NCI-H510A treated with DMSO at 0.1 percent for 48 hours (cell line): ENCODE data around the gene NTN1.

ENCODE experiments used
- DNase-seq: peaks from one replicate; lab custom pipeline; 2025; lab: John Stamatoyannopoulos, UW

NTN1 gene

DNA sequence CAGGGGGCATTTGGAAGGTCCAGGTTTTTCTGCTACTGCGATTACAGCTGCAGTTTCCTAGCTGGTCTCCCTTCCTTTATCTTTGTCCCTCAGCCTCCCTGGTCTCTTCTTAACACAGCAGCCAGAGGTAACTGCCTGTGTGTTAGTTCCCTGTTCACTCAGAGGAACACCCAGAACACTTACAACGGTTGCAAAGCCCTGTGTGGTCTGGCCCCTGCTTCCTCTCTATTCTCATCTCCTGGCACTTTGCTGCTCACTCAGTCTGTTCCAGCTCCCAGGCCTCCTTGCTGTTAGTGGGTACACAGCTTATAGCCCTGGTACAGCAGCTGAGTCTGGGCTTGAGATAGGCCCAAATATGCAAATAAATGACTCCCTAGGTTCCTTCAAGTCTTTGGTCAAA lies 16.4 kb downstream of the NTN1 start:
- no peak for DNase-seq

DNA sequence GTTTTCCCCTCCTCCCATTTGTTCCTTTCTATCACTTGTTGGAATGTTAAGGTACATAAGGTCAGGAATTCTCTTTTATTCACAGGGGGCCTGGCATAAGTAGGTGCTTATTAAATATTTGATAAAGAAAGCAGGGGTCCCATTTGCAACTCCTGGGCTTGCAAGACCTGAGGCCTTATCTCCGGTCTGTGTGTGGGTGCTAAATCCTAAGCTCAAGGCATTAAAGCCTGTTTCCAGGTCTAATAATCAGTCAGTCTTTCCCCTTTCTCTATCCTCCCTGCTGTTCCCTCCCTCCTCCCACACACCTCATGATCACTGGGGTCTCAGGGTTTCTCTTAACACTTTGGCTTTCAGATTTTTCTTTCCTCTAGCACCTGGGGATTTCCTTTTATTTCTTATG lies 17.1 kb downstream of the NTN1 start:
- DNase-seq: no peak

- DNase-seq: no peak
Observed at GRCh38 chr17:9044772-9045463, 23.6 kb downstream of the NTN1 start.

DNA sequence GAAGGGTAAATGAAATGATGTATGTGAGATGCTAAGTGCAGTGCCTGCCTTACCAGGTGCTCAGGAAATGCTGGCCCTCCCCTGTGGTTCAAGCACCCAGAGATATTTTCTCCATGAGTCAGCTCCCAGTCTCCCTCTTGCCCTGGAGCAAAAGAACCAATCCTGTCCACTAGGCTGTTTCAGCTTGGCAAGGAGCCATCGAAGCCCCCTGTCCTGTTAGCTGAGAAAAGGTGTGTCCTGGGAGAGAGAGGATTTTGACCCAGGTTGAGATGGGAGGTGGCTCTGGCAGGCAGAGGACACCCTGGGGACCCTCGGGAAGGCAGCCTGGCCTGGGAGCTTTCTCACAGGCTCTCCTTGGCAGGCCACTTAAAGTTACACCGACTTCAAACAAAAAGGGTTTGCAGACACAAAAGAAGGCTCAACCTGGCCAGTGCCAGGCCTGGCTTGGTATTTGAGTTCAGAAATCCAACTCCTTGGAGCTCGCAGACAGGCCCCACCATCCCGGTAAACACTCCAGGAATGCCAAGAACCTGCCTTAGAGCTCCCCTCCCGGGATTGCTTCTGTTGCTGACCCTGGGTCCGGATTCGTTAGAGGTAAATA lies 29.6 kb downstream of the NTN1 start:
- no peak for DNase-seq

DNA sequence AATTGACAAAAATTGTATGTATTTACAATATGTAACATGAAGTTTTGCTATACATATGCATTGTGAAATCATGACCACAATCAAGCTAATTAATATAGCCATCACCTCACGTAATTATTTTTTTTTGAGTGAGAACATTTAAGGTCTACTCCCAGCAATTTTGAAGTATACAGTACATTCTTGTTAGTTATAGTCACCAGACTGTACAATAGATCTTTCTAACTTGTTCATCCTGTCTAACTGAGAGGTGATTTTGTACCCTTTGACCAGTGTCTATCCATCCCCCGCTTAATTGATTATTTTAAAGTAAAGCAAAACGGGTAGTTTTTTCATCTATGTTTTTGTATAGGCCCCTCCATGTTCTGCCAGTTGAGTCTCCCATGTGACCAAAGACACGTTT lies 30.3 kb downstream of the NTN1 start:
- DNase-seq: no peak

DNA sequence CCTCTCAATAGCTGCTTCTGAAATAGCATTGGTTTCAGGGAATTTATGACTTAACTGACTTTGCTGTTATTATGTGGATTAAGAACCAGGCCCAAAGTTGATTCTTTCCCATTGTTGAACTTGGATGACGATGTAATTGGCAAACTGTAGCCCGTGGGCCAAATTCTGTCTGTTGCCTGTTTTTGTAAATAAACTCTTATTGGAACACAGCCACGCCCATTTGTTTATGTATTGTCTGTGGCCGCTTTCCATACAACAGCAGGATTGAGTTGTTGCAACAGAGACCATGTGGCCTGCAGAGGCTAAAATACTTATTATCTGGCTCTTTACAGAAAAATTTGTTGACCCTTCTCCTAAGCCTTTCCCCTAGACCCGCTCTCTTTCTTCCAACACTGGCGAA lies 31.6 kb downstream of the NTN1 start:
- DNase-seq: no peak

DNA sequence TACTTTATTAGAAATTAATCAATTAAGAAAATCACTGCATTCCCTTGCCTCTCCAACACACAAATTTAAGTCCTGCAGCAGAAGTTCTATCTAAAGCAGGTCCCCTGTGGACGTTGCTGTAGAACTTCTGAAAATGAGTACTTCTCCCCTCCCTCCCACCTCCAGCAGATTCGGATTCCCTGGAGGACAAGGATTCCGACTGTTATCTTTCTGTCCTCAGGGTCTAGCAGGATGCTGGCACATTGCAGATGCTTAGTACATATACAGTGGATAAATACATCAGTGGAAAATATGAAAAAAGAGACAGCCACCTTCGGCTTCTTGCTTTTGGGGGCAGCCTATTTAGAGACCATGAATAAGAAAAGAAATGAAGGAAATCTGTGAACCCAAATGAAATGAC lies 32.1 kb downstream of the NTN1 start:
- no peak for DNase-seq

- DNase-seq: no peak
Observed at GRCh38 chr17:9054126-9054975, 33.0 kb downstream of the NTN1 start.

DNA sequence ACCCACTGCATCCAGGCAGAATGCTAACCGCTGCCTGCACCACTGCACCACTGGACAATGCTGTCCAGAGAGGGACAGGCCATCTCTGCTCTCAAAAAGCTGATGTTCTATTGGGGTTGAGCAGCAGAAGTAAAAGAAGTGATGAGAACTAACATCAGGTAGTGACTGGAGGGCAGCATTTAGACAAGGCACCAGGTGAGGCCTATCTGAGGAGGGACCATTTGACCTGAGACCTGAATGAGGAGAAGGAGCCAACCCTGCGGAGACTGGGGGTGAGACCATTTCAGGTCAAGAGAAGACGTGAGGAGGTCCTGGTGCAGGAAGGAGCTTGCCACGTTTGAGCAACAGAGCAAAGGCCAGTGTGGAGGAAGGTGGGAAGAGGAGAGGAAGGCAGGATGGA lies 34.0 kb downstream of the NTN1 start:
- DNase-seq: no peak

DNA sequence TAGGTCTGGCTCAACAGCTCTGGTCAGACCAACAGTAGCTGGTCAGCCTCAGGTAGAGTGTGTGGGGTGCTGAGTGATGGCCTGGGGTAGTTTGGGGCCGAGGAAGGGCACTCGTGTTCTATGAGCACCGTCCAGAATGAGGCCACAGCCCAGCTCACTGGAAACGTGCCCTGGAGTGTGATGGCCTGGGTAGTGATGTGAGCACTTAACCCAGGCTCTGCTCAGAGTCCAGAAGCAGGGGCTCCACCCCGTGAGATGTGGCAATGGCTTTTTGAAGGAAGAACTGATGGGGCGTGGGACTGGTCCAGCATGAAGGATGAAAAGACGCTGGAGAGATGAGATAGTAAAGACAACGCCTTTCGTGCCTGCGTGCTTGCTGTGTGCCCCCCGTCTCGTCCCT lies 35.3 kb downstream of the NTN1 start:
- DNase-seq: no peak

DNA sequence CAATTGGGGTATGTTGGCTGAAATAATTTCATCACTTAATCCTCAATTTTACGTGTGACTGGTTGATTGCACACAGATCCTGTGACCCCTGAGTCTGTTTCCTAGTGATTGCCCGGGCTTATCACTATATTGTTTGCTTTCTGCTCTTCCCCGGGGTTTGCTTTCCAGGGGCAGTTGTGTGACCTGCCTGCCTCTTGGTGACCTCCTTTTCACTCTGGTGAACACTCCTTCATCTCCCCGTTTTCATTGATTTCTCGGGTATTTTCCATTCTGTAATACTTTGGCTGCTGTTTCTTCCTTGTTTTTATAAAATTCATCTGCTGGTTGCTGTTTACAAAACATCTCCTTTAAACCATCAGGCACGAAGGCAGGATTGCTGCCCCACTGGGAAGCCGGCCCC lies 36.0 kb downstream of the NTN1 start:
- DNase-seq: no peak

DNA sequence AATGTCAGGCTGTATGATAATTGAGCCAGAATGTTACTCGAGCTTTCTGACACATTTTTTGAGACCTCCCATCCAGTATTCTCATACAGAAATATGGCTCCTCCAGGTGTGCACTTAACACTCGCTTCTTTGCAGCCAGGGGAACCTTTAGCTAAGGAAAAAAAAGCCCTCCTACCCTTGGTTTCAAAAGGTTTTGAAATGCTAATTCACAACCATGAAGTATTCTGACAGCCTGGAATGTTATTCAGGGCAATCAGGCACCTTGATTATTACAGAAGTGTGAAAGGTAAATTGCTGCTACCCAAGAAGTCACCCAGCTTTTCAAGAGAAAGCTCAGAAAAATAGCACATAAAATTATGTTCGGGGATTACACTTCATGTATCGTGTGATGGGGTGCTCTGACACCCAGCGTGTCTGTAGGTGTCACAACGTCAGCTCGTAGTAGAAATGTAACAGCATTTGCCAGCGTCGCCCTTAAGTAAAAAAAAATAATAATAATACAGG lies 41.1 kb downstream of the NTN1 start:
- no peak for DNase-seq

GRCh38 chr17:9064311-9064834 lies 43.1 kb downstream of the NTN1 start:
- DNase-seq: no peak

- no peak for DNase-seq
Observed at GRCh38 chr17:9071016-9071415, 49.7 kb downstream of the NTN1 start.

DNA sequence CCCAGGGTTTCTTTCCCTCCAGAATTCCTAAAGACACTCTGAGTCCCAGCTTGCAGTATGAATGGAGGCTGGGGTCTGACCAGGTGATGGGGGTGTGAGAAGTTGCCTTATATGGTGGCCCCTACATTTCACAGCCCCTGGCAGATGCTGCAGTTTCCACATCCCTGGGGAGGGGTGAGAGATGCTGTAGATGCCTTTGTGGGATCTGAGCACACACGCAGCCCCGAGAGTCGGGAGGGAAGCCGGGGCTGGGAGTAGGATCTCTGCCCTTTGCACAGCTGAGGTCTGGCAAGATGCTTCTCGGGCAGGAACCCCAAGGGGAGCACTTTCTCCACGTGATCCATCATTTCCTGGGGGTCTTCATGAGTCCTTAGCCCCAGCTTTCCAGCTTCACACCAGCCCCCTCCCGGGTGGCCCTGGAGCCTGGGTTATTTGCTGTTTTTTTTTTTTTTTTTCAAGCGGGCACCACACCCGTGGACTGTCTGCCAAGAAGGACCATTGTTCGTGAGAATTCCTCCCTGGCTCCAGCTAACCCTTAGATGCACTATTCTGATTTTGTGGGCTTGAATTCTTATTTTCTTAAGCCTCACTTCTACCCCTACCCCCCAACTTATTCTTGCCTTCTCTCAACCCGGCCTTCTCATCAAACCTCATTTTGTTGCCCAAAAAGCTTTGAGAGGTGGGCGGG lies 50.6 kb downstream of the NTN1 start:
- no peak for DNase-seq

GRCh38 chr17:9072696-9073339 lies 51.5 kb downstream of the NTN1 start:
- no peak for DNase-seq

- no peak for DNase-seq
Observed at GRCh38 chr17:9074131-9074530, 52.8 kb downstream of the NTN1 start.

DNA sequence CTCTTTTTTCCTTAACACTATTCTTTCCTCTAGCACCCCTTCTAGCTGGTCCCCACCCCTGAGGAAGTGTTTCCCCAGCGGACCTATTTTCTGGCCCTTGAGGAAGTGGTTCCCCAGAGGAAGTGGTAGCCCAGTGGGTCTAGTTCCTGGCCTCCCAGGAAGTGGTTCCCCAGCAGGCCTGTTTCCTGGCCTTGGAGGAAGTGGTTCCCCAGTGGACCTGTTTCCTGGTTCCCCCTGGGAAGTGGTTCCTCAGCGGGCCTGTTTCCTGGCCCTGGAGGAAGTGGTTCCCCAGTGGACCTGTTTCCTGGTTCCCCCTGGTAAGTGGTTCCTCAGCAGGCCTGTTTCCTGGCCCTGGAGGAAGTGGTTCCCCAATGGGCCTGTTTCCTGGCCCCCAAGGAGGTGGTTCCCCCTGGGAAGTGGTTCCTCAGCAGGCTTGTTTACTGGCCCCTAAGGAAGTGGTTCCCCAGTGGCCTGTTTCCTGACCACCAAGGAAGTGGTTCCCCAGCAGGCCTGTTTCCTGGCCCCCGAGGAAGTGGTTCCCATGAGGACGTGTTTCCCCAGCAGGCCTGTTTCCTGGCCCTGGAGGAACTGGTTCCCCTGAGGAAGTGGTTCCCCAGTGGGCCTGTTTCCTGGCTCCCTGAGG lies 58.3 kb downstream of the NTN1 start:
- no peak for DNase-seq

DNA sequence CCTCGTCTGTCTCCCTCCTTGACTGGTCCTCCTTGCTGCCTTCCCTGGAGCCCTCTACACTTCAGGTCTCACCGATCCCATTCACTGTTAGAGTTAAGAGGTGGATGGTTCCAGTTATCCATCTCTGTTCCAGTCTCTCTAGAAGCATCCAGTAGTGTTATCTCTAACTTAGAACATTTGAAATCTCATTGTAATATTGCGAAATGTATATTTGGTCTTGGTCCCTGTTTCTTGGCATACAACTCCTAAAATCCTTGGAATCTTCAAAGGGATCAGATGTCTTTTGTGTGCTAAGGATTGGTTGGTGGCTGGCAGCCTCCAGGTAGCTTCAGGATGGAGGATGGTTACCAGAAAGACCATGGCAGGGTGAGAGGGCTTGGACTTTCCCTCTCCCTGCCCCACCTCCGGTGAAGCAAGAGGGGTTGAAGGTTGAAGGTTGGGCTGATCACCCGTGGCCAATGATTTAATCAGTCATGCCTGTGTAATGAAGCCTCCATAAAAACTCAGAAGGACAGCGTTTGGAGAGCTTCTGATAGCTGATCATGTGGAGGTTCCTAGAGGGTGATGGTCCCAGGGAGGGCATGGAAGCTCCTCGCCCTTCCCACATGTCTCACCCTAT lies 59.1 kb downstream of the NTN1 start:
- no peak for DNase-seq

DNA sequence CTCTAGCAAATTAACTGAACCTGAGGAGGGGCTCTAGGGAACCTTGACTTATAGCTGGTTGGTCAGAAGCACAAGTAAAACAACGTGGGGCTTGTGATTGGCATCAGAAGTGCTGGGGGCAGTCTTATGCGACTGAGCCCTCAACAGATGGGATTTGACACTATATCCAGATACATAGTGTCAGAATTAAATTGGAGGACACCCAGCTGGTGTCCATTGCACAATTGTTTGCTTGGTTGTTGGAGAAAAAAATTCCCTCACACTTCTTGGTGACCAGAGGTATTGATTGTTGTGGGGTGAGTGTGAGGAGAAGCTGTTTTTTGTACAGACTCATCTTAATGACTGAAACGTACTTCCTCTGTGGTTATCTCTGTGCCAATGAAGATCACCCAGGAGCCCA lies 59.7 kb downstream of the NTN1 start:
- DNase-seq: no peak

DNA sequence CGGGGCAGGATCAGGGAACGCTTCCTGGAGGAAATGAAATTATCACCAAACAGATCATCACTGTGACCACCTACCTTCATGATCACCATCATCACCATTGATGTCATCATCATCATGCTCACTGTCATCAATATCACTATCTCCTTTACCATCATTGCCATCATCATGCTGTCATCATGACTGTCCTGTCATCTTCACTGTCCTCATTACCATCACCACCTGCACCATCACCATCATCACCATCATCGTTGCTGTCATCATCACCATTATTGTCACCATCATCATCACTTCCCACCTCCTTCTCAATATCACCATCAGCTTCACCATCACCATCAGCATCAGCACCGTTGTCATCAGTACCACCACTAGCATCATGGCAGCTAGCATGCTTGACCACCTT lies 65.3 kb downstream of the NTN1 start:
- DNase-seq: no peak
